Liver (tissue), 3 donors: ENCODE data around the gene NME1.

Experiments used
- ATF3 ChIP-seq: IDR thresholded peaks from 2 replicates; pipeline ENCODE4 v1.6.1; 2016; ENCODE audit warnings: antibody characterized with exemption
- CTCF ChIP-seq: fragments of 150-350 bp; IDR thresholded peaks from 2 replicates; pipeline ENCODE4 v1.5.1; 2017; ENCODE audit warnings: improper control_type of control experiment, low read depth, low read length; ENCODE audit not compliant: missing input control
- EGR1 ChIP-seq, 2 donors: IDR thresholded peaks; 2 replicates each; pipeline ENCODE4 v1.6.1; 2016 to 2018; ENCODE audit warnings: antibody characterized with exemption in 2 of 2, low read depth in 2 of 2
- FOXA1 ChIP-seq: IDR thresholded peaks from 2 replicates; pipeline ENCODE4 v1.6.1; 2016; ENCODE audit warnings: antibody characterized with exemption
- GABPA ChIP-seq, 2 donors: IDR thresholded peaks in 1 of 2; conservative IDR thresholded peaks in 1 of 2; 2 replicates each; pipeline ENCODE4 v1.6.1; 2016; ENCODE audit warnings: antibody characterized with exemption in 2 of 2, mild to moderate bottlenecking in 1 of 2, moderate library complexity in 1 of 2
- HNF4A ChIP-seq, 2 donors: conservative IDR thresholded peaks; 2 replicates each; pipeline ENCODE4 v1.6.1; 2016; ENCODE audit warnings: antibody characterized with exemption in 2 of 2, mild to moderate bottlenecking in 2 of 2
- JUND ChIP-seq, 2 donors: IDR thresholded peaks; 2 replicates each; pipeline ENCODE4 v1.6.1; 2016; ENCODE audit warnings: antibody characterized with exemption in 2 of 2
- RAD21 ChIP-seq, 2 donors: IDR thresholded peaks; 2 replicates each; pipeline ENCODE4 v1.6.1; 2016; ENCODE audit warnings: antibody characterized with exemption in 2 of 2, mild to moderate bottlenecking in 2 of 2
- REST ChIP-seq: IDR thresholded peaks from 2 replicates; pipeline ENCODE4 v1.6.1; 2016; ENCODE audit warnings: antibody characterized with exemption, mild to moderate bottlenecking
- SP1 ChIP-seq: IDR thresholded peaks from 2 replicates; pipeline ENCODE4 v1.6.1; 2018; ENCODE audit warnings: antibody characterized with exemption, mild to moderate bottlenecking
- TAF1 ChIP-seq: conservative IDR thresholded peaks from 2 replicates; pipeline ENCODE4 v1.6.1; 2016; ENCODE audit warnings: antibody characterized with exemption, mild to moderate bottlenecking
- YY1 ChIP-seq: IDR thresholded peaks from 2 replicates; pipeline ENCODE4 v1.6.1; 2016; ENCODE audit warnings: antibody characterized with exemption, mild to moderate bottlenecking
- ZBTB33 ChIP-seq: IDR thresholded peaks from 2 replicates; pipeline ENCODE4 v1.6.1; 2016; ENCODE audit warnings: antibody characterized with exemption
- donor health status: healthy.
- donor health status: healthy.

GRCh38 chr17:51165680-51166197, 12.4 kb downstream of the NME1 start:
- peak; percentile 32 for TF ChIP-seq TAF1
- TF ChIP-seq GABPA (IDR thresholded peaks at IDR 0.05 in 1 of 2, conservative IDR thresholded peaks at IDR 0.05 in 1 of 2): no peak
- TF ChIP-seq JUND (IDR thresholded peaks at IDR 0.05): no peak
- no peak for TF ChIP-seq REST
- TF ChIP-seq EGR1 (IDR thresholded peaks at IDR 0.05; ENCODE audit: low read depth in 2 of 2): no peak
- TF ChIP-seq CTCF: no peak
- peak; percentile 17 for TF ChIP-seq YY1
- no peak for TF ChIP-seq FOXA1
- no peak for TF ChIP-seq RAD21 (IDR thresholded peaks at IDR 0.05)
- peak in 1 of 2 donors; percentile 19 for TF ChIP-seq HNF4A (conservative IDR thresholded peaks at IDR 0.05)
- TF ChIP-seq SP1: no peak
- TF ChIP-seq ZBTB33: no peak
- TF ChIP-seq ATF3: no peak
